GM12878 (cell line): Measurements from ENCODE around the gene ACADS. TPM values are rescaled to one million over a fixed set of nuclear protein-coding genes. Genes with fewer than 3 reads are reported as not detected.
A peak's percentile ranks its signal among the peaks of the same experiment; 100 is the strongest.

Source experiments
- ATAC-seq: fragments of 200-7000 bp; cut with Tn5 transposase; 3 replicates; pipeline ENCODE4 v1.9.1; 2020; ENCODE audit warnings: mild to moderate bottlenecking, moderate library complexity
- BruUV-seq: library from RNA; stranded (reverse); fragments of 400-500 nt; replicated peaks from 2 replicates; lab custom pipeline; 2021; lab: Mats Ljungman, UMichigan
- CTCF ChIA-PET: fragments of 300-600 bp; sonication (Branson Sonifier 250); formaldehyde crosslinking; extraction: SDS; loops from one replicate; lab custom pipeline; 2021; ENCODE audit warnings: inconsistent platforms; lab: Yijun Ruan, JAX
- POLR2A ChIA-PET: fragments of 350-600 bp; formaldehyde crosslinking; extraction: SDS; loops from one replicate; lab custom pipeline; 2021; ENCODE audit warnings: inconsistent platforms; lab: Charles Lee
- RAD21 ChIA-PET: fragments of 300-600 bp; sonication (Branson Sonifier 250); formaldehyde crosslinking; loops from one replicate; lab custom pipeline; 2023; ENCODE audit warnings: antibody characterized with exemption; ENCODE audit not compliant: unreplicated experiment; lab: Charles Lee
- SMC1A ChIA-PET: fragments of 300-600 bp; sonication (Branson Sonifier 250); formaldehyde crosslinking; loops from one replicate; lab custom pipeline; 2023; ENCODE audit not compliant: unreplicated experiment, uncharacterized antibody; lab: Charles Lee
- DNase-seq: peaks from one replicate; pipeline ENCODE4 v3.0.0-alpha.2; 2011; ENCODE audit warnings: low read depth, low spot score
- FAIRE-seq: peaks from 3 replicates; lab custom pipeline; 2011; peaks lifted over from hg19 to GRCh38; lab: Jason Lieb, UNC
- H2AFZ ChIP-seq: 2 replicates; pipeline ENCODE4 v1.6.0; 2011; ENCODE audit warnings: low read depth, low read length, control low read depth; ENCODE audit not compliant: control insufficient read depth
- H3K27ac ChIP-seq: 2 replicates; pipeline ENCODE4 v1.5.1; 2011; ENCODE audit warnings: control low read depth; ENCODE audit not compliant: control insufficient read depth, insufficient read depth
- H3K27me3 ChIP-seq, 2 experiments: replicated peaks in 1 of 2; 2 replicates each; pipeline versions ENCODE4 v1.6.0 to v1.6.1; 2011; ENCODE audit warnings: low read length in 1 of 2; ENCODE audit not compliant: control insufficient read depth in 2 of 2, insufficient read depth in 2 of 2
- H3K36me3 ChIP-seq, 2 experiments: 2 replicates each; pipeline ENCODE4 v1.5.1; 2011; ENCODE audit warnings: low read length in 1 of 2; ENCODE audit not compliant: control insufficient read depth in 2 of 2, insufficient read depth in 2 of 2
- H3K4me1 ChIP-seq: 2 replicates; pipeline ENCODE4 v1.6.1; 2011; ENCODE audit warnings: mild to moderate bottlenecking, low read length, moderate library complexity, mixed read lengths; ENCODE audit not compliant: control insufficient read depth, insufficient read depth
- H3K4me2 ChIP-seq: 2 replicates; pipeline ENCODE4 v1.6.0; 2011; ENCODE audit warnings: control low read depth; ENCODE audit not compliant: control insufficient read depth, insufficient read depth
- H3K4me3 ChIP-seq: fragments of 200-600 bp; sonication (generic); 2 replicates; pipeline ENCODE4 v1.5.1; 2016
- H3K79me2 ChIP-seq: 2 replicates; pipeline ENCODE4 v1.6.0; 2011; ENCODE audit warnings: low read length; ENCODE audit not compliant: control insufficient read depth, insufficient read depth
- H3K9ac ChIP-seq: 2 replicates; pipeline ENCODE4 v1.8.0; 2011; ENCODE audit warnings: low read length, control low read depth, mixed read lengths; ENCODE audit not compliant: control insufficient read depth, insufficient read depth
- H3K9me3 ChIP-seq: replicated peaks from 3 replicates; pipeline ENCODE4 v1.5.1; 2011; ENCODE audit warnings: mild to moderate bottlenecking, low read length; ENCODE audit not compliant: control insufficient read depth, insufficient read depth
- H4K20me1 ChIP-seq: 2 replicates; pipeline ENCODE4 v1.6.0; 2011; ENCODE audit not compliant: control insufficient read depth, insufficient read depth
- ATF3 ChIP-seq: IDR thresholded peaks from 2 replicates; pipeline ENCODE4 v1.6.1; 2011; ENCODE audit warnings: low read depth, mild to moderate bottlenecking, low read length, moderate library complexity, borderline replicate concordance; ENCODE audit errors: extremely low read depth
- CBX5 ChIP-seq: sonication (generic); IDR thresholded peaks from 2 replicates; pipeline ENCODE4 v1.6.1; 2016; ENCODE audit warnings: low read depth, moderate library complexity, mild to moderate bottlenecking, inconsistent platforms
- RAD21 ChIP-seq: IDR thresholded peaks from 2 replicates; pipeline ENCODE4 v1.6.1; 2011; ENCODE audit warnings: mild to moderate bottlenecking, low read depth, low read length, moderate library complexity; ENCODE audit not compliant: insufficient read depth
- SMC3 ChIP-seq: IDR thresholded peaks from 2 replicates; pipeline ENCODE4 v1.6.1; 2011; ENCODE audit warnings: low read length, improper control_type of control experiment, borderline replicate concordance
- SREBF2 ChIP-seq: IDR thresholded peaks from 2 replicates; pipeline ENCODE4 v1.6.1; 2012; ENCODE audit warnings: mild to moderate bottlenecking, low read length
- ZBTB4 ChIP-seq: fragments of 450-650 bp; formaldehyde crosslinking; IDR thresholded peaks from 2 replicates; pipeline ENCODE4 v1.4.0; 2022; ENCODE audit warnings: mild to moderate bottlenecking, moderate library complexity
- WGBS: methylation state at CpG from one replicate; pipeline ENCODE4 v1.1.6; 2016; ENCODE audit warnings: low lambda C conversion rate; ENCODE audit not compliant: insufficient replicate concordance, insufficient coverage; ENCODE audit errors: missing lambda C conversion rate; 5-methylcytosine and 5-hydroxymethylcytosine counted together
- in situ Hi-C: fragments of 300-500 bp; cut with MboI; formaldehyde crosslinking; loops from 9 replicates; pipeline ENCODE4 v1.14.3; 2018; ENCODE audit warnings: mixed read lengths
- intact Hi-C: fragments of 100-400 bp; cut with micrococcal nuclease; formaldehyde crosslinking; loops from one replicate; pipeline ENCODE4 v1.14.2; 2022; ENCODE audit not compliant: unreplicated experiment
- polyA plus RNA-seq, 11 experiments: library from polyadenylated mRNA; depleted of rRNA in 4 of 11; unstranded in 6 of 11; stranded (reverse) in 5 of 11; fragments of >200 nt; fragmentation: Nextera tagmentation in 4 of 11; fragmentation: Illumina TruSeq in 1 of 11; extraction: Ambion mirVana in 4 of 11; extraction: Trizol in 1 of 11; gene quantifications; 1 replicate in 1 of 11; 2 replicates in 10 of 11; pipeline versions ENCODE4 v1.2.1 to v1.2.3, GENCODE V29; 2011 to 2016; ENCODE audit warnings: inconsistent platforms in 2 of 11, missing spikeins in 2 of 11, low read depth in 1 of 11
- total RNA-seq, 4 experiments: library from RNA; depleted of rRNA in 3 of 4; stranded (reverse); fragments of >200 nt in 3 of 4; fragmentation: Illumina TruSeq in 1 of 4; extraction: Trizol in 1 of 4; gene quantifications; 2 replicates each; pipeline versions ENCODE4 v1.2.1 to v1.2.3, GENCODE V29; 2013 to 2021

Gene ACADS
- total and polyA plus RNA-seq, 10 of the 15 experiments (the other 5 are each of a cell fraction or from before 2014, with no cell fraction given): 0.05 to 18.1 (median 10.2) TPM

- intact Hi-C loops: no loop called here
- no peak for DNase-seq
- Histone ChIP-seq H3K36me3 (peaks cover 8 to 22% of the 10 kb centered on the region in 2 experiments), H3K4me3 (peak overlapping the region; percentile 97), H3K27ac (no peak overlapping the region), H3K9ac (peak overlapping the region; percentile 86; the same call in 1 of the 2 replicates), H3K79me2 (peaks cover 70% of the 10 kb centered on the region), H4K20me1 (no peaks in the 10 kb centered on the region; the same call in 1 of the 2 replicates), H3K4me1 (peaks cover 7% of the 10 kb centered on the region; the same call in 1 of the 2 replicates), H3K27me3 (no peaks in the 10 kb centered on the region), H2AFZ (no peak overlapping the region), H3K4me2 (peak overlapping the region; percentile 70; the same call in 1 of the 2 replicates), H3K9me3 (peaks cover 2% of the 10 kb centered on the region; the same call in 1 of the 3 replicates)
- no peak for TF ChIP-seq SREBF2
- TF ChIP-seq RAD21: no peak
- TF ChIP-seq CBX5: no peak
- no peak for TF ChIP-seq ATF3
- no peak for TF ChIP-seq ZBTB4 (CRISPR knock-in tag)
- TF ChIP-seq SMC3: no peak
- SMC1A ChIA-PET: interaction anchor here (0.8 to 11.7 kb wide), 10 partner anchors 8 to 282 kb away, joined by 3 to 167 read pairs (median 4); partner anchors contain the start of genes ACADS and UNC119B
- WGBS: 46% methylated on average over 2 of the region's 2 CpGs
- BruUV-seq: no TSS peak
- in situ Hi-C loops: no loop called here
- CTCF ChIA-PET: interaction anchor here (0.6 to 24.8 kb wide), 12 partner anchors 9 to 406 kb away, joined by 3 to 454 read pairs (median 4); partner anchors contain the start of gene CABP1
- RAD21 ChIA-PET: interaction anchor here (1.0 to 8.9 kb wide), 12 partner anchors 9 to 282 kb away, joined by 3 to 144 read pairs (median 4); partner anchors contain the start of genes POP5 and UNC119B
- POLR2A ChIA-PET: interaction anchor here (0.5 to 4.8 kb wide), 13 partner anchors 10 to 293 kb away, joined by 3 to 38 read pairs (median 4); partner anchors contain the start of gene POP5
- no peak for ATAC-seq
- no peak for FAIRE-seq
Measured at GRCh38 chr12:120690083-120690450, 35.6 kb upstream of the ACADS start.
